GM21737 (cell line): ENCODE results near the gene AMPH.
"Not testable (repeated sequence)": the region's sequence is repeated elsewhere in the genome, so short reads cannot be mapped to it uniquely, and the experiment has no call there.

Experiments
- ATAC-seq: cut with Tn5 transposase; IDR thresholded peaks from one replicate; pipeline ENCODE4 v1.9.1; 2021; ENCODE audit warnings: mild to moderate bottlenecking, moderate library complexity; ENCODE audit not compliant: unreplicated experiment

Gene AMPH

GRCh38 chr7:38358273-38358831 is 272.8 kb downstream of the AMPH start:
- not testable (repeated sequence) for ATAC-seq

- not testable (repeated sequence) for ATAC-seq
These were observed 276.8 kb downstream of the AMPH start for GRCh38 chr7:38354271-38354851.

- not testable (repeated sequence) for ATAC-seq
These were observed 277.7 kb downstream of the AMPH start for GRCh38 chr7:38353431-38353881.

DNA sequence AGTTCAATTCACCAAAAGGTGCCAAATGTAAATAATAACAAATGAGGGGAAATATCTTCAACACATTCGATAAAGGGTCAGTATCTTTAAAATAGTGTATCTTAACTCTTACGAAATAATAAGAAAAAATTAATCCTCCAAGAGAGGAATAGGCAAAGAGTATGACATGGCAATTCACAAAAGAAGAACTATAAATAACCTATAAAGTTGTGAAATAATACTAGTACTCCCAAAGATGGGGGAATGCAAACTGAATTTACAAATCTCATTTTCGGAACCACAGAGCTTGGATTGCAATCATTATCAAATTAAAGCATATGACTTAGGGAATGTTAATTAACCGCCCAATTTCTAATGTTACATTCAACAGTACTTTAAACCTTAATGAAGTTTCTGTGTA is 279.6 kb downstream of the AMPH start:
- no peak for ATAC-seq

DNA sequence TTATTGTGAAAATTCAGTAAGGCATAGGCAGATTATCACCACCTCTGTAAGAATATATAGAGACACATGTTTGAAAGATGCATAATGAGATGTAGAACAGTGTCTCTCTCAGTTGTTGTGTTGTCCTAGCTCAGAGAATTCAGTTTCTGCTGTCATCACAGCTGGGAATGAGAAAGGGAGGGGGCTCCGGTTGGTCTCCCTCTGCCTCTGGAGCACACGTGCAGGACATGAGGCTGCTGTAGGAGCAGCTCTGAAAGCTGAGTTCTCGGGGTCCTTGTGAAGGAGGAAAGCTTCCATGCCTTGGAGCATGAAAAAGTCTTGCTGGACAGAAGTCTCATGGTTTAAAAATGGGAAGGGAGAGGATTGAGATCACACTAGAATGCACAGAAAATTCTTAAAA is 280.4 kb downstream of the AMPH start:
- ATAC-seq = not testable (repeated sequence)

DNA sequence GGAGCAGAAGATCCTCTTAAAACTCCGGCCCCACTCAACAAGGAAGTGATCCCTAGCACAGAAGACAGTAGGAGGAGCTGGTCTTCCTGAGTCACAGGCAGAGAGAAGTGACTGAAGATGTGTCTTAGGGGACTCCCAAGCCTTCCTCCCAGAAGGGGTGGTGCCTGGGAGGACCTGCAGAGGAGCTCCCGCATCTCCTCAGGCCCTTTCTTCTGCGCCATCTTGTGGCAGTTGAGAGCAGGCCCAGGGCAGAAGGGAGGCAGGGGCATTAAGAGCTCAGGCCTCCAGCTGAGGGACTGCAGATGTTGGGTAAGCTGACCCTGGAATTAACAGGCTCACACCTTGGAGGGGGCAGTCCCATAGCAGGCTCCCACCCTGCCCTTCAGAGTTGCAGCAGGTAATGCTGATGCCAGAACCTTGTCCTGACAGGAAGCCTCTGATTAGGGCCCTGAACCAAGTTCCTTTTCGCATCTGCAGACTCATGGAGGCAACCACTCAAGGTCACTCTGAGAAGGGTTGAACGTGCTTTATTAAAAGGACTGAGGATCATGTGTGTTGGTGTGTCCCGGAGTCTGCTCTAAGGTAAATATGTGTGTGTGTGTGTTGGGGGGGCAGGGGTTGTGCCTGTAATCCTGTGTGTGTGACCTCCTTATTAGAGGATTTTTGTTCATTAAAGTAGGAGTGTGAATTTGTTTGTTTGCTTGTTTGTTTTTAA is 281.1 kb downstream of the AMPH start:
- peak; percentile 73 for ATAC-seq

GRCh38 chr7:38349126-38349795 is 281.9 kb downstream of the AMPH start:
- ATAC-seq = not testable (repeated sequence)

GRCh38 chr7:38345299-38346172 is 285.6 kb downstream of the AMPH start:
- ATAC-seq = peak; percentile 56

DNA sequence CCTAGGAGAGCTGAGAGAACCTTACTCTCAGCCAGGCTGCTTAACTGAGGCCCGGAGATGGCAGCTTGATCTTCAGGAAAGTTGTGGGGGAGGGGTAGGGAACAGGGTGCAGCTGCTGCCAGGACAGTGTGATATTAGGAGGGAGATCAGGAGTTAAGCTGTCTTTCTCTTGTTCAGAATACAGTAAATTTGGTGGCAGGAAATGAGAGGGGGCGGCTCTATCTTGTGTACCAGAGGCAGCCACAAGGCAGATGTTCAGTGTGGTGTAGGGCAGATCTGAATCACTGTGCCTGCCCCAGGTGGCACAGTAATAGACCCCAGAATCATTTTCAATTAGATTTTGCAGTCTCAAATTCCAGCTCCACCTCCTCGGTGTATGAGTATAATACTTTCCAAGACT is 286.4 kb downstream of the AMPH start:
- peak; percentile 51 for ATAC-seq

DNA sequence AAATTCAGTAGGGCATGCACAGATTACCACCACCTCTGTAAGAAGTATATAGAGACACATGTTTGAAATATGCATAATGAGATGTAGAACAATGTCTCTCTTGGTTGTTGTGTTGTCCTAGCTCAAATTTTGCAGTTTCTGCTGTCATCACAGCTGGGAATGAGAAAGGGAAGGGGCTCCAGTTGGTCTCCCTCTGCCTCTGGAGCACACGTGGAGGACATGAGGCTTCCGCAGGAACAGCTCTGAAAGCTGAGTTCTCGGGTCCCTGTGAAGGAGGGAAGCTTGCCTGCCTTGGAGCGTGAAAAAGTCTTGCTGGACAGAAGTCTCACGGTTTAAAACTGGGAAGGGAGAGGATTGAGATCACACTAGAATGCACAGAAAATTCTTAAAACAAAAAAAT is 289.0 kb downstream of the AMPH start:
- not testable (repeated sequence) for ATAC-seq

DNA sequence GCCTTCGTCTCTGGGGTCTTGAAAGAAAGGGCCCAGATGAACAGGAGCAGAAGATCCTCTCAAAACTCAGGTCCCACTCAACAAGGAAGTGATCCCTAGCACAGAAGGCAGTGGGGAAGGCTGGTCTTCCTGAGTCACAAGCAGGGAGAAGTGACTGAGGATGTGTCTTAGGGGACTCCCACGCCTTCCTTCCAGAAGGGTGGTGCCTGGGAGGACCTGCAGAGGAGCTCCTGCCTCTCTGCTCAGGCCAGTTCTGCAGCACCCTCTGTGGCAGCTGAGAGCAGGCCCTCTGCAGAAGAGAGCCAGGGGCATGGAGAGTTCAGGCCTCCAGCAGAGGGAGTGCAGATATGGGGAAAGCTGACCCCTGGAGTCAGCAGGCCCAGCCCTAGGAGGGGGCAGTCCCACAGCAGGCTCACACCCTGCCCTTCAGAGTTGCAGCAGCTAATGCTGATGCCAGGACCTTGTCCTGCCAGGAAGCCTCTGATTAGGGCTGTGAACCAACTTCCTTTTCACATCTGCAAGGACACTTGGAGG is 289.9 kb downstream of the AMPH start:
- not testable (repeated sequence) for ATAC-seq

DNA sequence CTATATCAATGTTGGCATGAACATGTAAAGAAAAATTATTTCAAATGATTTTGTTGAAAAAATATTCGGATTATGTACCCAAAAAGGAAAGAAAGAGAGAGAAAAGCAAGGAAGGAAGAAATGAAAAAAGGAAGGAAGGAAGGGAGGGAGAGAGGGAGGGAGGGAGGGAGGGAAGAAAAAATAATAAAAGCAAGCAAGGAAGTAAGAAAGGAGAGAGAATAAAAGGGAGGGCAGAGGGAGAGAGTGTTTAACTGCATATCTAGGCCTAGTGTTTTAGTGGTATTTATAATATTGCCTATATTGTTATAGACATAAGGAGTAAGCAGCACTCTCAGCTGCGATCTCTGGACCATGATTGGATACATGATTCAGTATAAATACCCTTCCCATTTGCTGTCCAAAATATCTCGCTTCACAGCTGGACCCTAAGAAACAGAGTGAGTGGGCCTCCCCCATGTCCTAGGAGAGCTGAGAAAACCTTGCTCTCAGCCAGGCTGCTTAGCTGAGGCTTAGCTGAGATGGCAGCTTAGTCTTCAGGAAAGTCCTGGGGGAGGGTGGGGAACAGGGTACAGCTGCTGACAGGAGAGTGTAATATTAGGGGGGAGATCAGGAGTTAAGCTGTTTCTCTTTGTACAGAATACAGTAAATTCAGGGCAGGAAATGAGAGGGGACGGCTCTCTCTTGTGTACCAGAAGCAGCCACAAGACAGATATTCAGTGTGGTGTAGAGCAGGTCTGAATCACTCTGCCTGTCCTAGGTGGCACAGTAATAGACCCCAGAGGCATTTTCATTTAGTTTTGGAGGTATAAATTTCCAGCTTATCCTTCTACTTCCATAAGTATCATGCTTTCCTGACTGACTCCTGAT is 291.0 kb downstream of the AMPH start:
- ATAC-seq = no peak

- not testable (repeated sequence) for ATAC-seq
These were observed 295.0 kb downstream of the AMPH start for GRCh38 chr7:38336148-38336515.

DNA sequence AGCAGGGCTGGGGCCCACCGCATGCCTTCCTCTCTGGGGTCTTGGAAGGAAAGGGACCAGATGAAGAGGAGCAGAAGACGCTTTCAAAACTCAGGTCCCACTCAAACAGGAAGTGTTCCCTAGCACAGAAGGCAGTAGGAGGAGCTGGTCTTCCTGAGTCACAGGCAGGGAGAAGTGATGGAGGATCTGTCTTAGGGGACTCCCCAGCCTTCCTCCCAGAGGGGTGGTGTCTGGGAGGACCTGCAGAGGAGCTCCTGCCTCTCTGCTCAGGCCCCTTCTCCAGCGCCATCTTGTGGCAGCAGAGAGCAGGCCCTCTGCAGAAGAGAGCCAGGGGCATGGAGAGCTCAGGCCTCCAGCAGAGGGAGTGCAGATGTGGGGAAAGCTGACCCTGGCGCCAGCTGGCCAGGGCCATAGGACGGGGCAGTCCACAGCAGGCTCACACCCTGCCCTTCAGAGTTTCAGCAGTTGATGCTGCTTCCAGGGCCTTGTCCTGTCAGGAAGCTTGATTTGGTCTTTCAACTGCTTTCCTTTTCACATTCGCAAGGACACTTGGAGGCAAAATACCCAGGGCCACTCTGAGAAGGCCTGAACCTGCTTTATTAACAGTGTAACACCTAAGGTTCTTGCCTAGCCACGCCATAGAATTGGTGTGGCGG is 295.6 kb downstream of the AMPH start:
- peak; percentile 94 for ATAC-seq

DNA sequence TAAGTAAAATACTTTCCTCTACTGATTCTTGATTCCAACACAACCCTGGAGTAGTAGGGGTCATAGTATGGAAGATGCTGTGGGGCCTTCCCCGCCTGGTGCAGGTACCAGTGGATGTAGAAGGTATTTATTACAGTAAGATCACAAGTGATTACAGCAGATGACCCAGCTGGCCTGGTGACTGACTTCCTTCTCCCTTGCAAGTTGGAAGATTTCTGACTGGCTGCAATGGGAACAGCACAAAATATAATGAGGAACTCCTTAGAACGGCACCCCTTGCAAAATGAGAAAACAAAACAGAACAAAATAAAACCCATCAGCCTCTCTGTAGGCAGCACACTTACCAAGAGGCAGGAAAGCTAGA is 296.1 kb downstream of the AMPH start:
- ATAC-seq = no peak

DNA sequence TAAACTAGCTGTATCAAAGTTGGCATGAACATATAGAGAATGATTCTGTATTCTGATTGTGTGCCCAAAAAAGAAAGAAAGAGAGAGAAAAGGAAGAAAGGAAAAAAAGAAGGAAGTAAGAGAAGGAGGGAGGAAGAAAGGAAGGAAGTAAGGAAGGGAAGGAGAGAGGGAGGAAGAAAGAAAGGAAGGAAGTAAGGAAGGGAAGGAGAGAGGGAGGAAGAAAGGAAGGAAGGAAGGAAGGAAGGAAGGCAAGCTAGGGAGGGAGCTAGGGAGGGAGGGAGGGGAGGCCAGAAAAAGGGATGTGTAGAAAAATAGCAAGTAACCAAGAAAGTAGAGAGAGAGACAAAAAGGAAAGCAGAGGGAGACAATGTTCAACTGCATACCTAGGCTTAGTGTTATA is 297.0 kb downstream of the AMPH start:
- no peak for ATAC-seq
